ENCODE results near the gene ABHD1. TPM values are rescaled to one million over a fixed set of nuclear protein-coding genes. Genes with fewer than 3 reads are reported as not detected.
A peak's percentile ranks its signal among the peaks of the same experiment; 100 is the strongest.

ABHD1 gene
- total RNA-seq, 1 experiment from 2014 or later = 0.46 TPM

DNA sequence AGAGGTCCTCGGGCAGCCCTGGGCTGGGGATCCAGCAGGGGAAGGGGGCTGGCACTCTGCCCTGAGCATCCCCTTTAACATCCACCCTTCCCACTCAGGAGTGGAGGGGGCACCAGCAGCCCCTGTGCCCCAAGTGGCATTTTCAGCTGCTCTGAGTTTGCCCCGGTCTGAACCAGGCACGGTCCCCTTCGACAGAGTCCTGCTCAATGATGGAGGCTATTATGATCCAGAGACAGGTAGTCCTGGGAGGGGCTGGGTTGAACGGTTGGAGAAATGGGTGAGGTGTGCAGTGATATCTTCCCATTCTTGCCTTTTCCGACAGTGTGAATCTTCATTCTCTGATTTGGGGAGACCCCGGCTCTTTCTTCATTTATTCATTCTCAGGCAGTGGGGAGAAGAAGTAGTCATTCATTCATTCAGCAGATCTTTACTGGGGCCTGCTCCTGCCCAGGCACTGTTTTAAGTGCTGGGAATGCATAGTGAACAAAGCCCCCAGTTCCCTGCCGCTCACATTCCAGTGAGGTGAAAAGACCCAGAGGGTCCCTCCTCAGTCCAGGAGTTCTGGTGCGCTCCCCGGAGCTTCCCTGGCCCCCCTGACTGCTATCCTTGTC is 38.4 kb upstream of the ABHD1 start:
- Histone ChIP-seq H3K9me3 (ENCODE audit: control insufficient read depth, insufficient read depth, low read depth, low read length) (no peaks in the 10 kb centered on the region), H3K4me3 (ENCODE audit: low read depth in 2 of 2, low read length in 2 of 2) (peak overlapping the region; percentile 61 to 62), H3K4me1 (ENCODE audit: control insufficient read depth, insufficient read depth, low read length) (peaks cover 7% of the 10 kb centered on the region), H3K36me3 (ENCODE audit: control insufficient read depth, insufficient read depth, low read length) (no peaks in the 10 kb centered on the region), H3K27ac (ENCODE audit: low read length) (peak overlapping the region; percentile 70), H3K27me3 (ENCODE audit: control insufficient read depth, insufficient read depth, low read length) (no peaks in the 10 kb centered on the region)
- TF ChIP-seq, protein P1, sequence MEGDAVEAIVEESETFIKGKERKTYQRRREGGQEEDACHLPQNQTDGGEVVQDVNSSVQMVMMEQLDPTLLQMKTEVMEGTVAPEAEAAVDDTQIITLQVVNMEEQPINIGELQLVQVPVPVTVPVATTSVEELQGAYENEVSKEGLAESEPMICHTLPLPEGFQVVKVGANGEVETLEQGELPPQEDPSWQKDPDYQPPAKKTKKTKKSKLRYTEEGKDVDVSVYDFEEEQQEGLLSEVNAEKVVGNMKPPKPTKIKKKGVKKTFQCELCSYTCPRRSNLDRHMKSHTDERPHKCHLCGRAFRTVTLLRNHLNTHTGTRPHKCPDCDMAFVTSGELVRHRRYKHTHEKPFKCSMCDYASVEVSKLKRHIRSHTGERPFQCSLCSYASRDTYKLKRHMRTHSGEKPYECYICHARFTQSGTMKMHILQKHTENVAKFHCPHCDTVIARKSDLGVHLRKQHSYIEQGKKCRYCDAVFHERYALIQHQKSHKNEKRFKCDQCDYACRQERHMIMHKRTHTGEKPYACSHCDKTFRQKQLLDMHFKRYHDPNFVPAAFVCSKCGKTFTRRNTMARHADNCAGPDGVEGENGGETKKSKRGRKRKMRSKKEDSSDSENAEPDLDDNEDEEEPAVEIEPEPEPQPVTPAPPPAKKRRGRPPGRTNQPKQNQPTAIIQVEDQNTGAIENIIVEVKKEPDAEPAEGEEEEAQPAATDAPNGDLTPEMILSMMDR (IDR thresholded peaks at IDR 0.05) = peak; percentile 73; the same call in 1 of the 2 replicates
- TF ChIP-seq TCF7L2 (IDR thresholded peaks at IDR 0.05; ENCODE audit: low read depth, low read length) = no peak
- TF ChIP-seq, protein P2, sequence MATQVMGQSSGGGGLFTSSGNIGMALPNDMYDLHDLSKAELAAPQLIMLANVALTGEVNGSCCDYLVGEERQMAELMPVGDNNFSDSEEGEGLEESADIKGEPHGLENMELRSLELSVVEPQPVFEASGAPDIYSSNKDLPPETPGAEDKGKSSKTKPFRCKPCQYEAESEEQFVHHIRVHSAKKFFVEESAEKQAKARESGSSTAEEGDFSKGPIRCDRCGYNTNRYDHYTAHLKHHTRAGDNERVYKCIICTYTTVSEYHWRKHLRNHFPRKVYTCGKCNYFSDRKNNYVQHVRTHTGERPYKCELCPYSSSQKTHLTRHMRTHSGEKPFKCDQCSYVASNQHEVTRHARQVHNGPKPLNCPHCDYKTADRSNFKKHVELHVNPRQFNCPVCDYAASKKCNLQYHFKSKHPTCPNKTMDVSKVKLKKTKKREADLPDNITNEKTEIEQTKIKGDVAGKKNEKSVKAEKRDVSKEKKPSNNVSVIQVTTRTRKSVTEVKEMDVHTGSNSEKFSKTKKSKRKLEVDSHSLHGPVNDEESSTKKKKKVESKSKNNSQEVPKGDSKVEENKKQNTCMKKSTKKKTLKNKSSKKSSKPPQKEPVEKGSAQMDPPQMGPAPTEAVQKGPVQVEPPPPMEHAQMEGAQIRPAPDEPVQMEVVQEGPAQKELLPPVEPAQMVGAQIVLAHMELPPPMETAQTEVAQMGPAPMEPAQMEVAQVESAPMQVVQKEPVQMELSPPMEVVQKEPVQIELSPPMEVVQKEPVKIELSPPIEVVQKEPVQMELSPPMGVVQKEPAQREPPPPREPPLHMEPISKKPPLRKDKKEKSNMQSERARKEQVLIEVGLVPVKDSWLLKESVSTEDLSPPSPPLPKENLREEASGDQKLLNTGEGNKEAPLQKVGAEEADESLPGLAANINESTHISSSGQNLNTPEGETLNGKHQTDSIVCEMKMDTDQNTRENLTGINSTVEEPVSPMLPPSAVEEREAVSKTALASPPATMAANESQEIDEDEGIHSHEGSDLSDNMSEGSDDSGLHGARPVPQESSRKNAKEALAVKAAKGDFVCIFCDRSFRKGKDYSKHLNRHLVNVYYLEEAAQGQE (IDR thresholded peaks at IDR 0.05; ENCODE audit: insufficient read depth in 1 of 2, low read depth in 2 of 2, low read length in 1 of 2) = no peak
- no peak for TF ChIP-seq SIN3A (IDR thresholded peaks at IDR 0.05; ENCODE audit: borderline replicate concordance, insufficient read depth, low read depth, low read length)
- TF ChIP-seq POLR2AphosphoS5 (IDR thresholded peaks at IDR 0.05; ENCODE audit: low read depth, low read length) = no peak
- ChIA-PET POLR2A (interaction anchor here (0.5 kb wide), 1 partner anchor 15 kb away, joined by 3 read pairs; no protein-coding TSS in a partner anchor), CTCF (interaction anchor here (2.0 kb wide), 1 partner anchor 123 kb away, joined by 5 read pairs; no protein-coding TSS in a partner anchor)
- BruUV-seq (replicated peaks) = no TSS peak
- no peak for DNase-seq (ENCODE audit: low read depth, low spot score)
- in situ Hi-C loops (cut with HindIII; ENCODE audit: low pct_unique_long_range_greater_than_20kb, low sequenced_read_pairs) = no loop called here
- intact Hi-C loops (cut with micrococcal nuclease; ENCODE audit: unreplicated experiment) = loop anchor here (10.0 kb wide), 1 partner anchor 120 kb away; no protein-coding TSS in a partner anchor
- no peak for ATAC-seq

- no peaks in the 10 kb centered on the region for H3K9me3 ChIP-seq (ENCODE audit: control insufficient read depth, insufficient read depth, low read depth, low read length)
- H3K27me3 ChIP-seq (ENCODE audit: control insufficient read depth, insufficient read depth, low read length) = no peaks in the 10 kb centered on the region
- intact Hi-C loops (cut with micrococcal nuclease; ENCODE audit: unreplicated experiment) (loop anchor here (10.0 kb wide), 1 partner anchor 121 kb away; no protein-coding TSS in a partner anchor), in situ Hi-C loops (cut with HindIII; ENCODE audit: low pct_unique_long_range_greater_than_20kb, low sequenced_read_pairs) (no loop called here)
- BruUV-seq (replicated peaks) = no TSS peak
- ChIA-PET CTCF (interaction anchor here (2.0 kb wide), 1 partner anchor 124 kb away, joined by 5 read pairs; no protein-coding TSS in a partner anchor), POLR2A (no interaction called here)
- peak; percentile 42 for DNase-seq (ENCODE audit: low read depth, low spot score)
- TF ChIP-seq POLR2AphosphoS5 (IDR thresholded peaks at IDR 0.05; ENCODE audit: low read depth, low read length) (no peak), TCF7L2 (IDR thresholded peaks at IDR 0.05; ENCODE audit: low read depth, low read length) (no peak), SIN3A (IDR thresholded peaks at IDR 0.05; ENCODE audit: borderline replicate concordance, insufficient read depth, low read depth, low read length) (no peak)
- TF ChIP-seq, protein P2 (IDR thresholded peaks at IDR 0.05; ENCODE audit: insufficient read depth in 1 of 2, low read depth in 2 of 2, low read length in 1 of 2) = no peak
- TF ChIP-seq, protein P1 (IDR thresholded peaks at IDR 0.05) = no peak; the same call in 1 of the 2 replicates
- no peaks in the 10 kb centered on the region for H3K36me3 ChIP-seq (ENCODE audit: control insufficient read depth, insufficient read depth, low read length)
- peak overlapping the region; percentile 61 to 62 for H3K4me3 ChIP-seq (ENCODE audit: low read depth in 2 of 2, low read length in 2 of 2)
- H3K27ac ChIP-seq (ENCODE audit: low read length) = peak overlapping the region; percentile 70
- peaks cover 7% of the 10 kb centered on the region for H3K4me1 ChIP-seq (ENCODE audit: control insufficient read depth, insufficient read depth, low read length)
- peak; percentile 76 for ATAC-seq
Observed at GRCh38 chr2:27085673-27086089, 37.9 kb upstream of the ABHD1 start.
